ENCODE results near the gene AKAP6.
A peak's percentile ranks its signal among the peaks of the same experiment; 100 is the strongest.

The AKAP6 gene

DNA sequence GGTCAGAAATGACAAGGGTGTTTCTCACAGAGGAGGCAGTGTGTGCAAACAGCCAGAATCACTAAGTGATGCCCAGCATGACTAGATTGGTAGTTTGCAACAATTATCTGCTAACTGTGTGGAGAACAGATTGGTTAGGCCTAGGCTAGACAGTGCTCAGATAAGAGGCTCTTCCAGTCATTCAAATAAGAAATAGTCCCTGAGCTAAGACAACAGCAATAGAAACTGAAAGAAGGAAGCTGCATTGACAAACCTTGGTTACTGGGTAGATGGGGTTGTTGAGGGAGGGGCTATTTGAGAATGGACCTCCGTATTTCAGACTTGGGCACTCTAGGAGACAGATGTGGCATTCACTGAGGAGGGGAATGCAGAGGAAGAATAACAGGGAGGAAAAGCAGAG is 354.6 kb downstream of the AKAP6 start:
- DNase-seq = no peak

DNA sequence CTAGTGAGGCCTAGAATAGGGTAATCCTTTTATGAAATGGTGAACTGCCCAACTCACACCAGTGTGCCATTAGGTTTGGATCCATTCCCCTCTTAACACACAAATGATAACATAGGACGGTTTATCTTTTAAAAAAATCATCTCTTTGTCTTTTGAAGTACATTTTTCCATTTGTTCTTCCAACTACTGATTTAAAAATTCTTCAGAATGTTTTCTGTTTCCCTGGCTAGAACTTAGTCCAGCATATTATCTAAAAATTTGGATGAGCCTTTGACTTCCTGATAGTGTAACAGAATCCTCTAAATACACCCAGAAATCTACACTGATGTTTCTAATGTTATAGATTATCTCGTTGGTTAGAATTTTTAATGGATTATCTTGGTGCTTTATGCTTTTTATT is 359.8 kb downstream of the AKAP6 start:
- DNase-seq = no peak

DNA sequence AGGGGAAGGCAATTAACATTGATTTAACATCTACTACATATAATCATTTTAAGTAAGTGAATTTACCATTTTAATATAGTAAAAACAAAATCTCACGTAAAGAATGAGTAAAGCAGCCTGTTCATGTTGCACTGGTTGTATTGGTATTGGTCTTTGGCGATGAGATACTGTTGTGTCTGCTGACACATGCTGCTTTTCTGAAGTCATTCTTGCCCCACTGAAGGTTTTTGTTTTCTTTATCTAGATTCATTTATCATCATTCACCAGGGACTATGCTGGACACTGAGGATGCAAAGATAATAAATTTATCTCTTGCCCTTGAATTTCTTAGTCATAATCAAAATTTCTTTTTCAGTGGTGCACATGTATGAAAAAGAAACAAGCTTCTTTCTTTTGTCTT is 363.3 kb downstream of the AKAP6 start:
- no peak for DNase-seq

DNA sequence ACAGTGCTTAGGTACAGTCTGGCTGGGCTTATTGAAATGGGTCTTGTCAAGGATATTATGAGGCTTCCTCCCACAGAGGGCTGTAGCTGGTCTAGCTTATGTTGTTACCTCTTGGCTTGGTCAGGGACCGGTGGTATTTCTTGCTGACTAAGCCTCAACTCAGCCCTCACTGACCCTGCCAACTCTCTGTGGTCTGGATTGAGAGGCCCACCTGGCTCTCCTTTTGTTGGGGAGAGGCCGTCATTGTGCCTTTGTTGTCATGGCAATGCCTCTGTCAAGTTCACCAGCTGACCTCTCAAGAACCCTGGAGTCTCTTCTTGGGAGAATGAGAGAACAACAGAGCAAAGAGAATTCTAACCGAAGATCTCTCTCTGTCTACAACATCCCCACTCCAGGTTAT is 364.0 kb downstream of the AKAP6 start:
- peak; percentile 29 for DNase-seq

DNA sequence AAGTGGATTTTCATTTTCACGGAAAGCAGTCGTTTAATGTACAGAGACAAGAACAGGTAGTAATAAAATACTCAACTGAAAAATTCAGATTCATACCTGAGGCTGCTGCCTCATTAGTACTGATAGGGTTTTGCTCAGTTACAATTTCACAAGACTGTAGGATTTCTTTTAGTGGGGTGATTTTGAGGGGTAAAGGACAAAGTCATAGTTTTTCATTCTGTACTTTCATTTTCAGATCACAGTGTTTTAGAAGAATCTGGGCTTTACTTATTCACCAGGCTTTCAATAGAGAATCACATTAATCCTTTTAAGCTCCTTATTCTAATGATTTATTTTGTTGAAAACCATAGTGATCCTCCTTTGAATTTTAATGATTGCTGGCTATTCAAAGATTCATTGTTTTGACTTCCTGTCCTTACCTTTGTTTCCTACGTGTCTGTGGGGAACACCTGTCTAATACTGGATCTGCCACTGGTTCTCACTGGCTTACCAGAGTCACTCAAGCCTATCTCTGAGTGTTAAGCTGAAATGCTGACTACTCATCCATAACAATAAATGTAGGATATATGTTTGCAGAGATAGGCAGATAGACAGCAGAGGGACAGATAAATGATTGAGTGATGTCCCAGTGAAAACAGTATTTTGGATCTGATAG is 365.8 kb downstream of the AKAP6 start:
- DNase-seq = no peak

DNA sequence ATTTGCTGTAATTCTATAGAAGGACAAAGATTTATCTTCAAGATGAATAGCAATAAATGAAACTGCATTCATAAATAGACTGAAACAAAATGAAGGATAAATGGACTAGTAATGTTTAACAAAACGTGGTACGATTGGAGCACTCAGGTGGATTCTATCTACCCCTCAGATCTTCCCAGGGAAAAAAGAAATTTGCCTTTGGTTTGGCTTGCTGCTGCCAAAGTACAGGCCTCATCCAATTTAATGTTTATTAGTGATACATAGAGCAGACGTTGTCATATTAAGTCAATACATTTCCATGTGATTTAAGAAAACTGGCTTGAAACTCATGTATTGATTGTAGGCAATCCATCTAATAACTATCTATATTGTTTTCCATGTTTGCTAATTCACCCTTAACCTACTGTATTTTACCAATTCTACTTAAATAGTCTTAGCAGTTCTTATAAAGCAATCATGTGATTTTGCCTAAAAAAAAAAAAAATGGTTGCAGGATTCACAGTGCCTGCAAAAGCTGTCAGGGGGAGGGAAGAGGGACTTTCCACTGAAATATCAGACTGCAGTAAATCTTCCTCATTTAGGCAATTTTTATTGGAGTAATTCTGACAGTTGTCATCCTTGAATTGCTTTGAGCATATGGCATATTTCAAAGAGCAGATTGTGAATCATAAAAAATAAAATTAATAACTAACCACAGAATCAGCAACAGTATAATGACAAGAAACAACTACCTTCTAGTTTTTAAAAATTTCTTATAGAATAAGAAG is 367.4 kb downstream of the AKAP6 start:
- no peak for DNase-seq

DNA sequence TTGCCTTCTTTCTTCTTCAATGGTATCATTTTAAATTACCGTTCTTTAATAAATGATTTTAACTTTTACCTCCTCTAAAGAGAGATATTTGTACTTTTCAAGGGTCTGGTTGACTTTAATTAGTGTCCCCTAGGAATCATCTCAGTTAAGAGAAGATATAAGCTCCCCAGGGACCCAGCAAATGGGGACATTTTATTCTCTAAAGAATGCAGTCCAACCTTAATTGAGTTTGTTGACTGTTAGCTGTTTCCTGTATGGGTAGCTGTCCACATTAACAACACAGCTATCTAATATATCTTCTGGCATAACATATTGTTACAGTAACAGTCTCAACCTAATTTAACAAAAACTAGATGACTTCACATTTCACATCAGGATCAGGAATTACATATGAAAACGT is 368.0 kb downstream of the AKAP6 start:
- DNase-seq = no peak

DNA sequence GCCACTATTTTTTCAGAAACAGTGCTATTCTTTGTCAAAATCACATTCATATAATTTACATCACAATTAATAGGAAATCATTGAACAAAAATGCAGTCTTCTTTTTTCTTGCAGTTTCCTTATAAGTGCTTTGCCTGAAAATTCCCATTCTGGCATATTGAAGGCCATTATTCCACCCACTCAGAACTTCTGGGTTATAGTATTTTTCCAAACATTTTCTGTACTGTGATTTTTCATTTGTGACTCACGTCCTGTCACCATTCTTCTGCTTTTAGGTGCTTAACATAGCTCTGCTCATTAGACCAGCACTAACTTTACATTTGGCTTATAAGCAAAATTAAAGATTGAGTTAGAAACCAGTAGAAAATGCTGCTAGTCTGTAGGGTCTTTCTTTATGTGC is 368.6 kb downstream of the AKAP6 start:
- DNase-seq = no peak

DNA sequence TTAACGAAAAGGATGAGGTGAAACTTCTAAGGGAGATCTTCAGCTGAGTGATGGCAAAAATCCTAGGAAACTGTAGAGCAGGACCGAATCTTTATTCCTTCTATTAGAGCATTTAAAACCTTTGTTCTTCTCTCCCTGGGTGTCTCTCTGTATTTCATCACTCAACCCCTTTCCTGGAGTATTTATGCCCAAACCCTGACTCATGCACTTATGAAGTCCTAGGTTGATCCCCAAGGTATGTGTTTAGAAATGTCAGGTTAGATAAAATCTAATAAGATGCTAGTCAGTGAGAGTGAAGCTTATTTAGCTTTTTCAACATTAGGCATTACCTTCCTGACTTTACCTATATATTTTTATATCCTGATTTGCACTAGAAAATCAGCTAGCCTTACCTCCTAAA is 369.7 kb downstream of the AKAP6 start:
- no peak for DNase-seq

DNA sequence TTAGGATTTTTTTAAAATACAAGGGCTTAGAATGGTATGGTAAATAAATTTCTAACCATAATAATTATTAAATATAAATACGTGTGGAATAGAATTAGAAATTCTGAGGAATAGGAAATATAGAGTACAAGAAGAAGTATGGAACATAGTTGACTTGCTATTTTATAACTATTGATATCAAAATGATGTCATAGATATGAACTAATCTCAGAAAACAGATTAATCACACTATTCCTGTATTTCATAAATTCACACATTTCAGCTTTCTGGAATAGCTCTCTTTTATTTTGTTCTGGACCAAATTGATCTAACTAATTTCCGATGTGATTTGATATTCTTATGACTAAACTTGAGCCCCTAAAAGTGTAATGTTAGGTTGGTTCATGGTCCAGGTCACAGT is 372.4 kb downstream of the AKAP6 start:
- no peak for DNase-seq

DNA sequence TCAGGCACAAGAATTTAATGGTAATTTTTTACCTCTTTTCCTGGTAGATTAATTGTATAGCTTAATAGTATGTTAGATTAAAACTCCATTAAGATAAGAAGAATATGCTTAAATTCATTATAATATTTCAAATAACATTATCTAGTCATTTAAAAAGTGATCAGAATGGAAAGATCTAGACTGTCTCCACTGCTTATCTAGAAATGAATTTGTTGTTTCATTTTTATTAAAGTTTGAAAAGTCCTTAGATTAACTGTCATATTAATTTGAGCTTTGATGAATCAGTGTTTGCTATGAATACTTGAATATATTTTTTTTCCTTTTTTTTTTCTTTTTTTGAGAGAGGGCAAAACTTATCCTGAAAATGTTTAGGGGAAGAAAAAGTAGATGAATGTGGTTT is 373.0 kb downstream of the AKAP6 start:
- DNase-seq = no peak

DNA sequence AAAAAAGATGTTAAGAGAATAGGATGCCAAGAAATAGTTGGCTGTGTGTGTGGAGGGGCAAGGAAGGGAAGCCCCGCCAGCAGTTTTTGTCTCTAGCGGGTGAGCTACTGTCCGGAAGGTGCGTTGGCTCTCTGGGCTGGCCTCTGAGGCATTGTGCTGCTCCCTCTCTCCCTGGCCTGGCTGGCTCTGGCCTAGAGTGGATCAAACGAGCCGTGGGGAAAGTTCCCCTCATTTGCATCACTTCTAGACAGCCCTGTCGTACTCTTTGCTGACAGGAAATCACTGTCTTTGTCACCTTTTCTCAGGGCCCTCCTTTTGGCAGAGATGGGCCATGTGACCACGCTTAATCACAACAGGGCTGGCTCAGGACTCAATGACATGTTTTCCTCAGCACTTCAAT is 373.5 kb downstream of the AKAP6 start:
- DNase-seq = peak; percentile 35

DNA sequence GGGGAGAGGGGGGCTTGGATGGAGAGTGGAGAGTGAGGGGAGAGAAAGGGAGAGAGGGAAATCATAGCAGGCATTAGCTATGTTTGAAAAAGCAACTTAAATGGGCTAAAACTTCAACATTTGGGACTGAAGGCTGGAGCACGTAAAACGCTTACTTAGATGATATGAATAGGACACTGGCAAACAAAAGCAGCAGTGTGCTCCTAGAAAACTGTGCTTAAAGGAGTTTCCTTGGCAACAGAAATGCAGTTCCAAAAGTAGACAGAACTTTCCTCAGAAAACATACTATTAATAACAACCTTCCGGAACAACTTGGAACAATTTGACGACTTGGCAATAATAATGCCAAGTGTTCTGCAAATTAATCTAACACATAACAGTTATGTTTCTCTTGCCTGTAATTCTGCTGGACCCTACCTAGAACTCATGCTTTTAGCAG is 374.1 kb downstream of the AKAP6 start:
- no peak for DNase-seq

DNA sequence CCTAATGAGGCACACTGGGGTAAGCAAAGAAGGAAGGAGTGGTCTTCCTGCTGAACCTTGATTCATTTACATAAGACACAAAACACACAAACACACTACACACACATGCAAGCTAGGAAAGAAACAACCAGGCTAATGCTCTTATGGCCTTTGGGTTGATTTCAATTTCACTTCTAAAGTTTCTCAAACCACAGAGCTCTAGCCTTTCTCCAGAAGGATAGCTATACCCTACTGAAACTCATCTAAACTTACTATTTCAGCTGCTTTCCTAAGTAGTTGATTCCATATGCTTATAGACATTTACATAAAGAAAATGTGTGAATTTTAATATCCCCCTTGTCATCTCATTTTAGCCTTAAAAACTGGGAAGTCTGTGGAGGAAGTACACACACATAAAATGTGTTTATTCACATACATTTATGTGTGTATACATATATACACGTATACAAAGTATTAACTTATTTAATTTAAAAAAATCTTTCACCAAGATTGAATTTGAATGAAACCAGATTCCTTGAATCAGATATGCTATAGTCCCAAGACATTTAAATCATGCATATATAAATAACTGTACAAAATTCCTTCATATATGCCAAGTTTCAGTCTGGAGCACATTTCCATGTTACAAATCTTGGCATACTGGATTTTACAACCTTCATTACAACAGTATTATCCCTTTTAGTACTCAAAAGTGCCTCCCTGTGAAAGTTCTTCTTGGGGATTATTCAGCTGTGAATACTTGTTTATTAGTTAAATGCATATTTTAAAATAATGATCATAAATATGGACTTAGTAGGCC is 377.8 kb downstream of the AKAP6 start:
- DNase-seq = no peak

DNA sequence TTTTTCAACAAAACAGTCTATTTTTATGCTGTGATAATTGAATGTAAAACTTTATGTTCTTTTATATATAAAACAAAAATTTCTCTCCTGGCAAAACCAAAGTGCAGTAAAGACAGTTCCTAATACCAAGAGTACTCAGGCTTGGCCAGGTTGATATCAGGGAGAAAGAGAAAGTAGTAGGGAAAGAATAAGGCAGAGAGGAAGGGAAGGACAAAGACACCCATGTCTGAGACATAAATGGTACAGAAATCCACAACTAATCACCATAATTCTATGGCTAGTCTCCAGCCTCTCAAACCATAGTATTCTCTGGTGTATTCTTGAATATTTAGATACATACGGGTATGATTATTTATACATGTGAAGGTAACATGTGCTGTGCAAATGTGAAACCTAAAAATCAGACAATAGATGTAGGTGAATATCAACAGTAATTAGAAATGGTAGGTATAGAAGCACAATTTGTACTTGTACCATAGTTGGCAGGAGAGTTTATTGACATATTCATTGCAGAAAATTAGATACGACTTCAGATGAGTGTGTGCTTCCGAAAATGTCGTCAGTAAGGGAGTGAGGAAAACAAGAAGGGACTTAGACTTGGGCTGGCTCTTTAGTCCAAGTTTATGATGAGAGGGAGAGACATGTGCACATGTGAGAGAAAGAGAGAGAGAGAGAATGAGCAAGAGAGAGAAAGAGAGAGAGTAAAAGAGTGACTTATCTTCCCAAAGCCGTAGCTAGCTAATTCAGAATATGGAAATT is 378.8 kb downstream of the AKAP6 start:
- no peak for DNase-seq

DNA sequence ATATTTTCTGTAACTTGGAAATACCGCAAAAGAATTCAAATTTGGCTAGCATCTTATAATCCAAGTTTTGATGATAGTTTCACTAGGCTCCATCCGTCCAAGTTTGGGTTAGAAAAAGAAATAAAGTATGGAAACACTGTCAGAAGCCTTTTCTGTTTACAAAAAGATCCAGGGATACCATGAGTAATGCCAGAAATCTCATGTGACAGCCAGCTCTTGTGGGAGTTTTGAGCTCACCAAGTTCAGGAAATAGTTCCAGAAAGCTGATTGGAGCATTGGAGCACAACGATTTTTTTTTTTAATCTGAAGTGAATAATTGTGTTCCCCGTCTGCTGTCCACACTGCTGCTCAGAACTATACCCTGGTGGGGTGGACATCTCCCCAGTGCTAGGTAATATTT is 379.9 kb downstream of the AKAP6 start:
- no peak for DNase-seq

DNA sequence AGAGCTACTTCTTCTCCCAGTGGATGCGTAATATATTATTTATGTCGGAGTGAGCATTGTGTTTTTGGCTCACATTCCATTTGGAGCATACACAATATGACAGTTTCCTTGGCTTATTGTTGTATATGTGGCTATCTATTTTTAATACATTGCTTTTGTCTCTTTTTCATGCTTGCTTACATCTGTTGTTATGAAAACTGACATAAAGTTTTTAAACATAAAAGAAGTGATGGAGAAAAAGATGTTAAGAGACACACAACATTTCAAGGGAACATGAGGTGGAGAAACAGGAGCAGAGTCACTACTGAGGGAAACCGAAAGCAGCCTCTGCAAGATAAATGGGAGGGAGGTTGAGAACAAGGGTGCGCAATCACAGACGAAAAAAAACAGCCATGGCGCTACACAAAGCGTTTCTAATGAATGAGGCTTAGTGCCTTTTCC is 381.2 kb downstream of the AKAP6 start:
- no peak for DNase-seq

DNA sequence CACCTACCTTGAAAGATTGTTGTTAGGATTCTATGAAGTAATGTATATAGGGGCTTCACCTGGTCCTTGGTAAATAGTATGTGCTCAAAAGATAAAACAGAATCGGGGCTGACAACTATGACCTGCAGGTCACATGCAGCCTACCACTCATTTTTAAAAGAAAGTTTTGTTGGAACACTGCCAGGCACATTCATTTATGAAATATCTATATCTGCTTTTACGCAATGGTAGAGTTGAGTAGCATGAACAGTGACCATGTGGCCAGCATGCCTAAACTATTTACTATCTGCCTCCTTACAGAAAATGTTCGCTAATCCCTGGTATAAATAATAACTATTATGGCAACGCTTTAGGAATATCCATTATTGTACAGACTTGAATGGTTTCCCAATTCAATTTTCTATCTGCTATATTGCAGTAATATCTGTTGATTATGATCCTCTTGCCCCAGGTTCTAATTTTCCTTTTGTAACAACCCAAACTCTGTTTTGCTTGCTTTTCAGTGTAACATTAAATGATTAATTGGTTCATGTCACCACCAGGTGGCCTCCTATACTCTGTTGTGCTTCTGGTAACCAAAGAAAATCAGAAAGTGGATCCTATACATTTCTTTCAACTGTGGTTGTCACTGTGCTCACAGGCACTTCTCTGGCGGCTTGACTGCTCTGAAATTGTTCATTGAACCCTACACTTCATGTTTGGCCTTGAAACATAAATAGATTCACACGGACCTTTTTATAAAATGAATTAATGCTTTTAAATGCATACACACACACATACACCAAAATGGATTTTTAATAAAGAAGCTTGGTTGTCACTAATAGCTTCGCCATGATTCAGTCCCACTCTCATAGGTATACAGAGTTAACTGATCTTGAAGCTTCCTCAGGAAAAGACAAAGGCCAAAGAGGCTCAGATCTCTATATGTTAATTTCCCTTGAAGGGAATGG is 381.9 kb downstream of the AKAP6 start:
- peak; percentile 58 for DNase-seq

DNA sequence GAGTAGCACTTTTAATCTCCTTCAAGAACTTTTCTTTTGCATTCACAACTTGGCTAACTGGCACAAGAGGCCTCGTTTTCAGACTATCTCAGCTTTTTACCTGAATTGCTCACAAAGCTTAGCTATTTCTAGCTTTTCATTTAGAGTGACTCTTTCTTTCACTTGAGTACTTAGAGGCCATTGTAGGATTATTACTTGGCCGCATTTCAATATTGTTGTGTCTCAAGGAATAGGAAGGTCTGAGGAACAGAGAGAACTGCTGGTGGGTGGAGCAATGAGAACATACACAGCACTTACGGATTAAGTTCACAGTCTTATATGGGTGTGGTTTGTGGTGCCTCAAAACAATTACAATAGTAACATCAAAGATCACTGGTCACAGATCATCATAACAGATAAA is 384.8 kb downstream of the AKAP6 start:
- no peak for DNase-seq

DNA sequence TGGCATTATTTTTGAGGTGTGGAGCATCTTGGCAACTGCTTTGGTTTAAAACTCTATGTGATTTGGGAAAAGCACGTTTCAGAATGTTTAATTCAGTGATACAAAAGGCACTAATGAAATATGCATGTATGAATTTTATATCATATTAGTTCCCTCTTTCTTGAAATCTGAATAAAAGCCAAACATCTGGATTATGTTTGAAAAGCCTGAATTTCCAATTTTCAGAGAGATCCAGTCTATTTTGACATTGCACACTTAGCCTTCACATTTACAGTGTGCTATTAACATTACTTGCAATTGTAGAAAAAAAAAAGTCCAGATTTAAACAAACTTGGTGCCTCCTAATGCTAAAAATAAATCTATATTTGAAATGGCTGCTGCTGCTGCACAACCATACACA is 390.5 kb downstream of the AKAP6 start:
- no peak for DNase-seq

DNA sequence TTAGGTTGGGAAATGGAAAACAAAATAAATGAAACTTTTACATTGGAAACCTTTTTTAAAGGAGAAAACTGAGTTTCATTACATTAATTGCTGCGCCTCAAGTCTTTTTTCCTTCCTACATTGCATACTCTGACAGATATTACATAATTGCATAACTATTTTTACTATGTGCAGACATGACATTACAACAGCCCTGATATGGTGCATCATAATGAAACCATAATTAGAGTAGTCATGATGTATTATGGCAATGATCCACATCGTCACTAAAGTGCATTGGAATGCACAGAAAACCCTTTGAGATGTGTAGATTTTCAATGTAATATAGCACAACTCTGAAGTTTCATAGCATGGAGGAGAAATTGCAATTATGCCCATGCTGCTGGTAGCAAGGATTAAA is 391.8 kb downstream of the AKAP6 start:
- no peak for DNase-seq

DNA sequence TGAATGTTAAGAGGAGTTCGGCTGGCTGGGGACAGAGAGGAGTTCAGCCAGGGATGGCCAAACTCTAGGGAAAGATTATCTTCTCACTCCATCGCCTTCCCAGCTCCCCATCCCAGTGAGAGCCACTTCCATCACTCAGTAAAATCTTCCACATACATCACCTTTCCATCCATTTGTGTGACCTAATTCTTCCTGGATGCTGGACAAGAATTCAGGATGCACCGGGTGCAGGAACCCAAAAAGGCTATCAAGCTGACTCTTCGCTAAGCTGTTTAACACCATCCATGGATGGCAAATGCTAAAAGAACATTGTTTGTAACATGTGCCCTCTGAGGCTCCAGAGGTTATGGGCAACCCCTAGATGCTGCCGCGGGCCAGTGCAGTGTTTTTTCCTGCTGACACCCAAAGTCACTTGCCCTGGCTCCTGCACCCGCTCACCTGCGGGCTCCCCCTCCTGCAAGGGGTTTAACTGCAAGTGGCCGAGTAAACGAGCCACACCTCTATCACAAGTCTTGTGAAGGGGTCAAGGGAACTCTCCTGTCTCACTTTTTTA is 393.6 kb downstream of the AKAP6 start:
- DNase-seq = no peak

Data from retina (tissue), 1 donor.